ENCODE data around the gene CERT1. TPM values are rescaled to one million over a fixed set of nuclear protein-coding genes. Genes with fewer than 3 reads are reported as not detected.
"Not testable (repeated sequence)": the region's sequence is repeated elsewhere in the genome, so short reads cannot be mapped to it uniquely, and the experiment has no call there.

The CERT1 gene
- total RNA-seq, 6 experiments from 2014 or later: 19.4 to 28.3 (median 22.4) TPM

DNA sequence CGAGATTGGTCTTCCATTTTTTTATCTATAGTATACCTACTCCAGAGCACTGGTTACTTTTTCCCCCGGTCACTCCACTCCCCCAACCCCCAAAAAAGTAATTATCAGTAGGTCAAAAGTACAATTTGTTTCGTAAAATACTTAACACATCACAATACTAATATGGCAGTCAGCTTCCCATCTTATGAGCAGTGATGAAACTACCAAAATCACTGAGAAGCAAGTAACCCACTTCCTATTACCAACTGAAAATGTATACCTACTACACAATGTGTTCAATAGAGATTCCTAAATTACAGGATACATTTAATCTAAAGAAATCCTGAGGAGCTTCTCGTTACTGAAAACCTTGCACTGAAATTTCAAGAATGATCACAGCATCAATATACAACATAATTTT, 1.9 kb downstream of the CERT1 start:
- H3K27me3 Mint-ChIP-seq (ENCODE audit: insufficient read depth): 0 out of 2 replicates have a peak, but pooled peaks cover 2% of the 10 kb centered on the region
- peak overlapping the region; percentile 94 for H3K27ac Mint-ChIP-seq
- DNase-seq: no peak
- H3K4me3 Mint-ChIP-seq: peak overlapping the region; percentile 98
- TF ChIP-seq, protein P1, sequence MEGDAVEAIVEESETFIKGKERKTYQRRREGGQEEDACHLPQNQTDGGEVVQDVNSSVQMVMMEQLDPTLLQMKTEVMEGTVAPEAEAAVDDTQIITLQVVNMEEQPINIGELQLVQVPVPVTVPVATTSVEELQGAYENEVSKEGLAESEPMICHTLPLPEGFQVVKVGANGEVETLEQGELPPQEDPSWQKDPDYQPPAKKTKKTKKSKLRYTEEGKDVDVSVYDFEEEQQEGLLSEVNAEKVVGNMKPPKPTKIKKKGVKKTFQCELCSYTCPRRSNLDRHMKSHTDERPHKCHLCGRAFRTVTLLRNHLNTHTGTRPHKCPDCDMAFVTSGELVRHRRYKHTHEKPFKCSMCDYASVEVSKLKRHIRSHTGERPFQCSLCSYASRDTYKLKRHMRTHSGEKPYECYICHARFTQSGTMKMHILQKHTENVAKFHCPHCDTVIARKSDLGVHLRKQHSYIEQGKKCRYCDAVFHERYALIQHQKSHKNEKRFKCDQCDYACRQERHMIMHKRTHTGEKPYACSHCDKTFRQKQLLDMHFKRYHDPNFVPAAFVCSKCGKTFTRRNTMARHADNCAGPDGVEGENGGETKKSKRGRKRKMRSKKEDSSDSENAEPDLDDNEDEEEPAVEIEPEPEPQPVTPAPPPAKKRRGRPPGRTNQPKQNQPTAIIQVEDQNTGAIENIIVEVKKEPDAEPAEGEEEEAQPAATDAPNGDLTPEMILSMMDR (IDR thresholded peaks at IDR 0.05): no peak
- H3K36me3 Mint-ChIP-seq (ENCODE audit: low read depth): peaks cover 18% of the 10 kb centered on the region
- peaks cover 58% of the 10 kb centered on the region for H3K4me1 Mint-ChIP-seq (ENCODE audit: low read depth)
- H3K9me3 Mint-ChIP-seq: no peaks in the 10 kb centered on the region

GRCh38 chr5:75507841-75508240, 3.6 kb downstream of the CERT1 start:
- Mint-ChIP-seq H3K9me3 (no peaks in the 10 kb centered on the region), H3K27ac (no peak overlapping the region), H3K4me3 (no peak overlapping the region), H3K27me3 (ENCODE audit: insufficient read depth) (0 out of 2 replicates have a peak, but pooled peaks cover 2% of the 10 kb centered on the region), H3K4me1 (ENCODE audit: low read depth) (peaks cover 45% of the 10 kb centered on the region), H3K36me3 (ENCODE audit: low read depth) (peaks cover 14% of the 10 kb centered on the region)
- TF ChIP-seq, protein P1 (IDR thresholded peaks at IDR 0.05): no peak
- DNase-seq: no peak

- H3K9me3 Mint-ChIP-seq; H3K27ac Mint-ChIP-seq; H3K4me3 Mint-ChIP-seq; H3K27me3 Mint-ChIP-seq (ENCODE audit: insufficient read depth); DNase-seq: not testable (repeated sequence)
- peaks cover 20% of the 10 kb centered on the region for H3K36me3 Mint-ChIP-seq (ENCODE audit: low read depth)
- peaks cover 38% of the 10 kb centered on the region for H3K4me1 Mint-ChIP-seq (ENCODE audit: low read depth)
These were observed 6.3 kb downstream of the CERT1 start for GRCh38 chr5:75505112-75505511.

GRCh38 chr5:75498875-75499274, 12.6 kb downstream of the CERT1 start:
- H3K4me1 Mint-ChIP-seq (ENCODE audit: low read depth); H3K9me3 Mint-ChIP-seq; H3K27me3 Mint-ChIP-seq (ENCODE audit: insufficient read depth); H3K27ac Mint-ChIP-seq; H3K4me3 Mint-ChIP-seq; DNase-seq: not testable (repeated sequence)
- peaks cover 43% of the 10 kb centered on the region for H3K36me3 Mint-ChIP-seq (ENCODE audit: low read depth)

DNA sequence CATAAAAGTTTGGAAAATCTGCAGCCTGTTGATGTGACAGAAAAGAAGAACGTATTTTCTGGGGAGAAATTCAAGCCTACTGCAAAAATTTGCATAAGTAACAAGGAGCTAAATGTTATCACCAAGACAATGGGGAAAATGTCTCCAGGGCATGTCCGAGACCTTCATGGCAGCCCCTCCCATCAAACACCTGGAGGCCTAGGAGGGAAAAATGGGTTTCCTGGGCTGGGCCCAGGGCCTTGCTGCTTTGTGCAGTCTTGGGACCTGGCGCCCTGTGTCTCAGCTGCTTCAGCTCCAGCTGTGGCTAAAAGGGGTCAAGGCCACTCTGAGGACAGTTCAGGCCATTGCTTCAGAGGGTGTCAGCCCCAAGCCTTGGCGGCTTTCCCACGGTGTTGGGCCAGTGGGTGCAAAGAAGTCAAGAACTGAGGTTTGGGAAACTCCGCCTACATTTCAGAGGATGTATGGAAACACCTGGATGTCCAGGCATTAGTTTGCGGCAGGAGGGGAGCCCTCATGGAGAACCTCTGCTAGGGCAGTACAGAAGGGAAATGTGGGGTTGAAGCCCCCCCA, 13.1 kb downstream of the CERT1 start:
- Mint-ChIP-seq H3K9me3 (no peaks in the 10 kb centered on the region), H3K4me1 (ENCODE audit: low read depth) (peaks cover 10% of the 10 kb centered on the region), H3K36me3 (ENCODE audit: low read depth) (peaks cover 48% of the 10 kb centered on the region), H3K27ac (no peak overlapping the region), H3K27me3 (ENCODE audit: insufficient read depth) (peaks cover 3% of the 10 kb centered on the region; the same call in 1 of the 2 replicates), H3K4me3 (no peak overlapping the region)
- no peak for DNase-seq
- TF ChIP-seq, protein P1 (IDR thresholded peaks at IDR 0.05): no peak

GRCh38 chr5:75496026-75496425, 15.4 kb downstream of the CERT1 start:
- Mint-ChIP-seq H3K36me3 (ENCODE audit: low read depth) (peaks cover 66% of the 10 kb centered on the region), H3K27ac (no peak overlapping the region), H3K4me1 (ENCODE audit: low read depth) (peaks cover 10% of the 10 kb centered on the region), H3K27me3 (ENCODE audit: insufficient read depth) (peaks cover 6% of the 10 kb centered on the region; the same call in 1 of the 2 replicates), H3K9me3 (no peaks in the 10 kb centered on the region), H3K4me3 (no peak overlapping the region)
- TF ChIP-seq, protein P1 (IDR thresholded peaks at IDR 0.05): no peak
- no peak for DNase-seq

All from HFFc6 (cell line).